22Rv1 (cell line): ENCODE results near the gene PLA2G6.

Source experiments
- H3K27ac ChIP-seq: fragments of 450-650 bp; 2 replicates; pipeline ENCODE4 v1.5.1; 2017
- ZFX ChIP-seq: fragments of 450-650 bp; IDR thresholded peaks from 2 replicates; pipeline ENCODE4 v1.6.1; 2017; ENCODE audit warnings: antibody characterized with exemption, borderline replicate concordance
- TF ChIP-seq, protein P1 (sequence below): fragments of 450-650 bp; IDR thresholded peaks from 2 replicates; pipeline ENCODE4 v1.5.1; 2017; ENCODE audit warnings: mild to moderate bottlenecking

The PLA2G6 gene

DNA sequence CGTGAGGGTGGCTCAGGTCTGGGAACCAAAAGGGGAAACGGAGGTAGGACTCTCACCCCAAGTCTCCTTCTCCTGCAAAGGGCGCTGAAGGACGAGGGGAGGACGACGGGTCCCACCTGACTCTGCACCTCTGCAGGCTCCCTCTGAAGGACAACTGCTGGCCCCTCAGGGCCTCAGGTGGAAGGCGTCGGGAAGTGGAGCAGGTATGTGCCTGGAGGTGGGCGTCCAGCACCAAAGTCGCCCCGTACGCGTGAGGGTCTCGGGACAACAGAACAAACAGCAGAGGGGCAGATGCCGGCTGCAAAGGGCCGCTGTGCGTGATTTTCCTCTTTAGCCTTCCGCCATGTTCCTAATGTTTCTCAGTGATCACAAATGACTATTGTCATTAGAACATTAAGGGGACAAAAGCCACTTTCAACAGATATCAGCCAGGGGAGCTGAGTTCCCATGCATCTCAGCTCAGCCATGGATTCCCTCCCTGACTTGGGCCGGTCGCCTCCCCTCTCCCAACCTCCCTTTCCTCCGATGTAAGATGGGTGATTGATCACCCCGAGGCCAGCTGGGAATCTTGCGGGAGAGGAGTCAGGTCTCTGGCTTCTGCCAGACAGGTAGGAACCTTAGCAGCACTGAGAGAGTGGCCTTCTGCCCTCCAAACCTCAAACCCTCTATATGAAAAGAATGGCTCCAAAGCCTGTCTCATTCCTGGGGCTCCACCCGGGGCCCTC is 98.5 kb downstream of the PLA2G6 start:
- TF ChIP-seq, protein P1, sequence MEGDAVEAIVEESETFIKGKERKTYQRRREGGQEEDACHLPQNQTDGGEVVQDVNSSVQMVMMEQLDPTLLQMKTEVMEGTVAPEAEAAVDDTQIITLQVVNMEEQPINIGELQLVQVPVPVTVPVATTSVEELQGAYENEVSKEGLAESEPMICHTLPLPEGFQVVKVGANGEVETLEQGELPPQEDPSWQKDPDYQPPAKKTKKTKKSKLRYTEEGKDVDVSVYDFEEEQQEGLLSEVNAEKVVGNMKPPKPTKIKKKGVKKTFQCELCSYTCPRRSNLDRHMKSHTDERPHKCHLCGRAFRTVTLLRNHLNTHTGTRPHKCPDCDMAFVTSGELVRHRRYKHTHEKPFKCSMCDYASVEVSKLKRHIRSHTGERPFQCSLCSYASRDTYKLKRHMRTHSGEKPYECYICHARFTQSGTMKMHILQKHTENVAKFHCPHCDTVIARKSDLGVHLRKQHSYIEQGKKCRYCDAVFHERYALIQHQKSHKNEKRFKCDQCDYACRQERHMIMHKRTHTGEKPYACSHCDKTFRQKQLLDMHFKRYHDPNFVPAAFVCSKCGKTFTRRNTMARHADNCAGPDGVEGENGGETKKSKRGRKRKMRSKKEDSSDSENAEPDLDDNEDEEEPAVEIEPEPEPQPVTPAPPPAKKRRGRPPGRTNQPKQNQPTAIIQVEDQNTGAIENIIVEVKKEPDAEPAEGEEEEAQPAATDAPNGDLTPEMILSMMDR, result no peak
- no peak for TF ChIP-seq ZFX
- H3K27ac ChIP-seq, result peak overlapping the region; percentile 17; the same call in 1 of the 2 replicates

- peak overlapping the region; percentile 78 for H3K27ac ChIP-seq
- TF ChIP-seq, protein P1, result no peak
- no peak for TF ChIP-seq ZFX
Measured at GRCh38 chr22:38081941-38082828, 99.4 kb downstream of the PLA2G6 start.

GRCh38 chr22:38081636-38081940 is 100.0 kb downstream of the PLA2G6 start:
- TF ChIP-seq, protein P1, result no peak
- no peak for TF ChIP-seq ZFX
- H3K27ac ChIP-seq, result peak overlapping the region; percentile 78

- H3K27ac ChIP-seq, result peak overlapping the region; percentile 78
- TF ChIP-seq, protein P1, result no peak
- TF ChIP-seq ZFX, result no peak
Measured at GRCh38 chr22:38080850-38081635, 100.6 kb downstream of the PLA2G6 start.

DNA sequence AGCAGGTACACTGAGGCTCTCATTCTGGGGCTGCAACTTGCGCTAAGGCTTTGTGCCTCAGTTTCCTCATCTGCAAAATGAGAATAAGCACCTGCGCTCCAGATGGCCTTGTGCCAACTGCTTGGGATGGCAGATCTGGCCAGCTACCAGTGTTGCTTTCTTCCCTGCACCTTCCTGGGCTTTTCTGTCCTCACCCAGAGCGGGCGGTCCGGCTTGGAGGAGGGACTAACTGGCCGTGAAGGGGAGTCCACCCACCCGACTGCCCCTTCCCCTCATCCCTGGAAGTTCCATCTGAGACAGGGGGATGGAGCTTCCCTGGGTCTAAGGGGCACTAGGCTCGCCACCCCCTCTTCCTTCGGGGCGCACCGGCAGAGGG is 101.2 kb downstream of the PLA2G6 start:
- H3K27ac ChIP-seq, result peak overlapping the region; percentile 78
- TF ChIP-seq, protein P1, result no peak

- H3K27ac ChIP-seq, result peak overlapping the region; percentile 78; the same call in 1 of the 2 replicates
- TF ChIP-seq ZFX, result no peak
- TF ChIP-seq, protein P1, result no peak
Measured at GRCh38 chr22:38079804-38080203, 101.8 kb downstream of the PLA2G6 start.

GRCh38 chr22:38079208-38079607 is 102.4 kb downstream of the PLA2G6 start:
- H3K27ac ChIP-seq, result 0 out of 2 replicates have a peak overlapping the region, but pooled peaks have one; percentile 78
